C4-2B (cell line): ENCODE data around the gene EFCAB6.

Experiments
- H3K27ac ChIP-seq: fragments of 450-650 bp; 2 replicates; pipeline ENCODE4 v1.5.1; 2017
- CTCF ChIP-seq: fragments of 450-650 bp; conservative IDR thresholded peaks from 2 replicates; pipeline ENCODE4 v1.5.1; 2017; ENCODE audit warnings: mild to moderate bottlenecking
- ZFX ChIP-seq: fragments of 450-650 bp; IDR thresholded peaks from 2 replicates; pipeline ENCODE4 v1.6.1; 2017

EFCAB6 gene

GRCh38 chr22:43553451-43554258 is 258.4 kb downstream of the EFCAB6 start:
- TF ChIP-seq ZFX (no peak), CTCF (no peak)
- no peak overlapping the region for H3K27ac ChIP-seq

- no peak overlapping the region for H3K27ac ChIP-seq
- TF ChIP-seq CTCF = no peak
- TF ChIP-seq ZFX = no peak
Observed at GRCh38 chr22:43550672-43551071, 261.4 kb downstream of the EFCAB6 start.

GRCh38 chr22:43550024-43550620 is 262.0 kb downstream of the EFCAB6 start:
- no peak for TF ChIP-seq ZFX
- TF ChIP-seq CTCF = no peak
- H3K27ac ChIP-seq = no peak overlapping the region

- TF ChIP-seq ZFX (no peak), CTCF (no peak)
- no peak overlapping the region for H3K27ac ChIP-seq
Observed at GRCh38 chr22:43546186-43546585, 265.9 kb downstream of the EFCAB6 start.

GRCh38 chr22:43544289-43544673 is 267.8 kb downstream of the EFCAB6 start:
- no peak overlapping the region for H3K27ac ChIP-seq
- TF ChIP-seq CTCF (no peak), ZFX (no peak)

GRCh38 chr22:43543522-43544288 is 268.4 kb downstream of the EFCAB6 start:
- H3K27ac ChIP-seq = no peak overlapping the region
- TF ChIP-seq ZFX (no peak), CTCF (no peak)
